ENCODE results near the gene MRPL55. TPM values are rescaled to one million over a fixed set of nuclear protein-coding genes. Genes with fewer than 3 reads are reported as not detected.

Gene MRPL55
- polyA plus RNA-seq (2013, experiment 1 of 2): 69.3 TPM
- 63.2 TPM for polyA plus RNA-seq (2013, experiment 2 of 2)

GRCh38 chr1:228109073-228109961 lies at the start of gene MRPL55:
MRPL55 (minus strand) TSS chr1:228109299; CDS start chr1:228108260, 1,039 bp downstream.
- Histone ChIP-seq H2AK5ac (ENCODE audit: low read depth, low read length) (peak within 1 kb of the TSS; percentile 98), H3K9ac (ENCODE audit: low read depth, low read length, poor library complexity) (peak within 1 kb of the TSS; percentile 94), H3K18ac (ENCODE audit: low read length) (peak within 1 kb of the TSS; percentile 97), H3K36me3 (replicated peaks in 1 of 2; ENCODE audit: control insufficient read depth in 2 of 2, insufficient read depth in 2 of 2, low read length in 2 of 2) (peaks cover 18 to 35% of the 10 kb centered on the region in 2 donors), H2BK15ac (ENCODE audit: low read length) (no peak within 1 kb of the TSS), H4K91ac (ENCODE audit: low read depth, low read length, poor library complexity) (peak within 1 kb of the TSS; percentile 43), H3K79me1 (ENCODE audit: low read depth, low read length) (peaks cover 16% of the 10 kb centered on the region), H3K27me3 (ENCODE audit: control insufficient read depth in 3 of 3, insufficient read depth in 3 of 3, low read depth in 1 of 3, low read length in 3 of 3) (peaks cover 0 to 2% (median 0%) of the 10 kb centered on the region in 3 experiments), H3K4me1 (ENCODE audit: control insufficient read depth in 2 of 2, insufficient read depth in 1 of 2, low read depth in 1 of 2, low read length in 2 of 2) (peaks cover 8% of the 10 kb centered on the region in 2 donors), H2BK120ac (ENCODE audit: low read depth, low read length) (no peak within 1 kb of the TSS), H3K4me2 (ENCODE audit: insufficient read depth, low read length, poor library complexity, severe bottlenecking) (peak within 1 kb of the TSS; percentile 92), H3K4ac (ENCODE audit: low read length) (peak within 1 kb of the TSS; percentile 76), H2BK5ac (ENCODE audit: low read length) (peak within 1 kb of the TSS; percentile 15), H3K9me3 (replicated peaks in 1 of 2; ENCODE audit: control insufficient read depth in 2 of 2, insufficient read depth in 1 of 2, low read depth in 1 of 2, low read length in 2 of 2) (no peaks in the 10 kb centered on the region), H3K27ac (replicated peaks; ENCODE audit: low read length) (no peak within 1 kb of the TSS), H4K8ac (ENCODE audit: low read depth, low read length) (peak within 1 kb of the TSS; percentile 72), H3K14ac (ENCODE audit: low read length) (peak within 1 kb of the TSS; percentile 90), H2BK12ac (ENCODE audit: low read length) (no peak within 1 kb of the TSS), H3K23ac (ENCODE audit: low read depth, low read length, poor library complexity) (peak within 1 kb of the TSS; percentile 92), H3K4me3 (ENCODE audit: low read length in 2 of 2) (peak within 1 kb of the TSS; percentile 86 to 98), H2AFZ (ENCODE audit: low read length) (peak within 1 kb of the TSS; percentile 100)
- DNase-seq (ENCODE audit: low spot score): peak; percentile 96
- WGBS, 2 donors (ENCODE audit: extremely low coverage in 2 of 2, insufficient read length in 2 of 2, insufficient replicate concordance in 1 of 2): no CpG with 5 or more reads among the region's 66 CpGs

- H3K9ac ChIP-seq (ENCODE audit: low read depth, low read length, poor library complexity): peak overlapping the region; percentile 50
- no peak for DNase-seq (ENCODE audit: low spot score)
- peaks cover 2% of the 10 kb centered on the region for H3K79me1 ChIP-seq (ENCODE audit: low read depth, low read length)
- H2BK5ac ChIP-seq (ENCODE audit: low read length): peak overlapping the region; percentile 44
- no peak overlapping the region for H3K4me3 ChIP-seq (ENCODE audit: low read length in 2 of 2)
- peak overlapping the region; percentile 31 for H2BK15ac ChIP-seq (ENCODE audit: low read length)
- H3K18ac ChIP-seq (ENCODE audit: low read length): no peak overlapping the region
- no peak overlapping the region for H2AFZ ChIP-seq (ENCODE audit: low read length)
- H4K8ac ChIP-seq (ENCODE audit: low read depth, low read length): no peak overlapping the region
- no CpG with 5 or more reads among the region's 98 CpGs for WGBS, 2 donors (ENCODE audit: extremely low coverage in 2 of 2, insufficient read length in 2 of 2, insufficient replicate concordance in 1 of 2)
- H3K14ac ChIP-seq (ENCODE audit: low read length): peak overlapping the region; percentile 64
- no peak overlapping the region for H3K4ac ChIP-seq (ENCODE audit: low read length)
- peak overlapping the region; percentile 75 for H3K23ac ChIP-seq (ENCODE audit: low read depth, low read length, poor library complexity)
- no peaks in the 10 kb centered on the region for H3K27me3 ChIP-seq (ENCODE audit: control insufficient read depth in 3 of 3, insufficient read depth in 3 of 3, low read depth in 1 of 3, low read length in 3 of 3)
- H2BK120ac ChIP-seq (ENCODE audit: low read depth, low read length): no peak overlapping the region
- H3K9me3 ChIP-seq (replicated peaks in 1 of 2; ENCODE audit: control insufficient read depth in 2 of 2, insufficient read depth in 1 of 2, low read depth in 1 of 2, low read length in 2 of 2): no peaks in the 10 kb centered on the region
- H3K36me3 ChIP-seq (replicated peaks in 1 of 2; ENCODE audit: control insufficient read depth in 2 of 2, insufficient read depth in 2 of 2, low read length in 2 of 2): no peaks in the 10 kb centered on the region
- peaks cover 0 to 10% of the 10 kb centered on the region in 2 donors for H3K4me1 ChIP-seq (ENCODE audit: control insufficient read depth in 2 of 2, insufficient read depth in 1 of 2, low read depth in 1 of 2, low read length in 2 of 2)
- peak overlapping the region; percentile 81 for H2AK5ac ChIP-seq (ENCODE audit: low read depth, low read length)
- no peak overlapping the region for H3K4me2 ChIP-seq (ENCODE audit: insufficient read depth, low read length, poor library complexity, severe bottlenecking)
- no peak overlapping the region for H3K27ac ChIP-seq (replicated peaks; ENCODE audit: low read length)
- no peak overlapping the region for H4K91ac ChIP-seq (ENCODE audit: low read depth, low read length, poor library complexity)
- H2BK12ac ChIP-seq (ENCODE audit: low read length): peak overlapping the region; percentile 87
Measured at GRCh38 chr1:228158151-228159007, 49.3 kb upstream of the MRPL55 start.

GRCh38 chr1:228157729-228158126 lies 48.6 kb upstream of the MRPL55 start:
- no peak overlapping the region for H3K4ac ChIP-seq (ENCODE audit: low read length)

More at GRCh38 chr1:228157729-228158126, 48.6 kb upstream of the MRPL55 start:
- H3K27me3 ChIP-seq (ENCODE audit: control insufficient read depth in 3 of 3, insufficient read depth in 3 of 3, low read depth in 1 of 3, low read length in 3 of 3): no peaks in the 10 kb centered on the region
- H4K91ac ChIP-seq (ENCODE audit: low read depth, low read length, poor library complexity): no peak overlapping the region
- no peak for DNase-seq (ENCODE audit: low spot score)
- H3K9ac ChIP-seq (ENCODE audit: low read depth, low read length, poor library complexity): no peak overlapping the region
- no peak overlapping the region for H4K8ac ChIP-seq (ENCODE audit: low read depth, low read length)
- H2BK120ac ChIP-seq (ENCODE audit: low read depth, low read length): no peak overlapping the region
- no peaks in the 10 kb centered on the region for H3K36me3 ChIP-seq (replicated peaks in 1 of 2; ENCODE audit: control insufficient read depth in 2 of 2, insufficient read depth in 2 of 2, low read length in 2 of 2)
- no peaks in the 10 kb centered on the region for H3K9me3 ChIP-seq (replicated peaks in 1 of 2; ENCODE audit: control insufficient read depth in 2 of 2, insufficient read depth in 1 of 2, low read depth in 1 of 2, low read length in 2 of 2)
- no CpG with 5 or more reads among the region's 43 CpGs for WGBS, 2 donors (ENCODE audit: extremely low coverage in 2 of 2, insufficient read length in 2 of 2, insufficient replicate concordance in 1 of 2)
- H2AK5ac ChIP-seq (ENCODE audit: low read depth, low read length): no peak overlapping the region
- peaks cover 2% of the 10 kb centered on the region for H3K79me1 ChIP-seq (ENCODE audit: low read depth, low read length)
- no peak overlapping the region for H3K4me3 ChIP-seq (ENCODE audit: low read length in 2 of 2)
- no peak overlapping the region for H3K23ac ChIP-seq (ENCODE audit: low read depth, low read length, poor library complexity)
- no peak overlapping the region for H3K18ac ChIP-seq (ENCODE audit: low read length)
- peak overlapping the region; percentile 44 for H2BK5ac ChIP-seq (ENCODE audit: low read length)
- H2BK12ac ChIP-seq (ENCODE audit: low read length): no peak overlapping the region
- H2AFZ ChIP-seq (ENCODE audit: low read length): no peak overlapping the region
- H3K14ac ChIP-seq (ENCODE audit: low read length): no peak overlapping the region
- no peak overlapping the region for H3K27ac ChIP-seq (replicated peaks; ENCODE audit: low read length)
- peaks cover 0 to 10% of the 10 kb centered on the region in 2 donors for H3K4me1 ChIP-seq (ENCODE audit: control insufficient read depth in 2 of 2, insufficient read depth in 1 of 2, low read depth in 1 of 2, low read length in 2 of 2)
- no peak overlapping the region for H3K4me2 ChIP-seq (ENCODE audit: insufficient read depth, low read length, poor library complexity, severe bottlenecking)
- no peak overlapping the region for H2BK15ac ChIP-seq (ENCODE audit: low read length)
